ENCODE data around the gene TICAM2.

DNA sequence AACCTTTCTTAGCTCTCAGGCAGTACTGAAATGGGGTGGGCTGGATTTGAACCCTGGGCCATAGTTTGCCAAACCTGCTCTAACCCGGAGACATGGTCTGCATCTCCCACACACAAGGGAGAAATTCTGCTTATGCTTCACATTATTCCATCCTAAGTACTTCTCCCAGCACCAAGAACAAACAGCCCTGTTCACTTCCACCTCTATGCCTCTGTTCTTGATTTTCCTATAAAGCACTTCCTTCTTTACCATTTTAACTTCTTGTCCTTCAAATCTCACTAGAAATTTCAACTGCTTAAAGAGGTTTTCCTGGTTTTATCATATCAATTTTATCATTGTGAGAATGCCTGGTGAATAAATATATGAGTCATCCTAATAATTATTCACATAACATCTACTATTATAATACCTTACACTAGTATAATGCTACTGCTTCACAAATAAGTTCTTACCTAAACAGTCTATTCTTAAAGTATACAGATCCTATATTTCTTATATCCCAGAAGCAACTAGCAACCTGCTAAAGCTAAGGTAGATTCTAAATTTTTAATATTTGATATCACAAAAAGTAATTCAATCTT, 70.4 kb downstream of the TICAM2 start:
- TF ChIP-seq USF1 (CRISPR knock-in tag; IDR thresholded peaks at IDR 0.05) = no peak
- TF ChIP-seq, protein P1, sequence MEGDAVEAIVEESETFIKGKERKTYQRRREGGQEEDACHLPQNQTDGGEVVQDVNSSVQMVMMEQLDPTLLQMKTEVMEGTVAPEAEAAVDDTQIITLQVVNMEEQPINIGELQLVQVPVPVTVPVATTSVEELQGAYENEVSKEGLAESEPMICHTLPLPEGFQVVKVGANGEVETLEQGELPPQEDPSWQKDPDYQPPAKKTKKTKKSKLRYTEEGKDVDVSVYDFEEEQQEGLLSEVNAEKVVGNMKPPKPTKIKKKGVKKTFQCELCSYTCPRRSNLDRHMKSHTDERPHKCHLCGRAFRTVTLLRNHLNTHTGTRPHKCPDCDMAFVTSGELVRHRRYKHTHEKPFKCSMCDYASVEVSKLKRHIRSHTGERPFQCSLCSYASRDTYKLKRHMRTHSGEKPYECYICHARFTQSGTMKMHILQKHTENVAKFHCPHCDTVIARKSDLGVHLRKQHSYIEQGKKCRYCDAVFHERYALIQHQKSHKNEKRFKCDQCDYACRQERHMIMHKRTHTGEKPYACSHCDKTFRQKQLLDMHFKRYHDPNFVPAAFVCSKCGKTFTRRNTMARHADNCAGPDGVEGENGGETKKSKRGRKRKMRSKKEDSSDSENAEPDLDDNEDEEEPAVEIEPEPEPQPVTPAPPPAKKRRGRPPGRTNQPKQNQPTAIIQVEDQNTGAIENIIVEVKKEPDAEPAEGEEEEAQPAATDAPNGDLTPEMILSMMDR (IDR thresholded peaks at IDR 0.05) = no peak
- TF ChIP-seq ATF2 (CRISPR knock-in tag; IDR thresholded peaks at IDR 0.05; ENCODE audit: borderline replicate concordance, low read depth) = no peak
- TF ChIP-seq ESRRA (CRISPR knock-in tag; IDR thresholded peaks at IDR 0.05; ENCODE audit: borderline replicate concordance) = no peak
